GM19099 (cell line): ENCODE data around the gene ZFR.

Experiments used
- POLR2A ChIP-seq: IDR thresholded peaks from 3 replicates; pipeline ENCODE4 v1.6.1; 2011; ENCODE audit warnings: low read depth; ENCODE audit not compliant: insufficient read length; ENCODE audit errors: extremely low read depth

Gene ZFR

DNA sequence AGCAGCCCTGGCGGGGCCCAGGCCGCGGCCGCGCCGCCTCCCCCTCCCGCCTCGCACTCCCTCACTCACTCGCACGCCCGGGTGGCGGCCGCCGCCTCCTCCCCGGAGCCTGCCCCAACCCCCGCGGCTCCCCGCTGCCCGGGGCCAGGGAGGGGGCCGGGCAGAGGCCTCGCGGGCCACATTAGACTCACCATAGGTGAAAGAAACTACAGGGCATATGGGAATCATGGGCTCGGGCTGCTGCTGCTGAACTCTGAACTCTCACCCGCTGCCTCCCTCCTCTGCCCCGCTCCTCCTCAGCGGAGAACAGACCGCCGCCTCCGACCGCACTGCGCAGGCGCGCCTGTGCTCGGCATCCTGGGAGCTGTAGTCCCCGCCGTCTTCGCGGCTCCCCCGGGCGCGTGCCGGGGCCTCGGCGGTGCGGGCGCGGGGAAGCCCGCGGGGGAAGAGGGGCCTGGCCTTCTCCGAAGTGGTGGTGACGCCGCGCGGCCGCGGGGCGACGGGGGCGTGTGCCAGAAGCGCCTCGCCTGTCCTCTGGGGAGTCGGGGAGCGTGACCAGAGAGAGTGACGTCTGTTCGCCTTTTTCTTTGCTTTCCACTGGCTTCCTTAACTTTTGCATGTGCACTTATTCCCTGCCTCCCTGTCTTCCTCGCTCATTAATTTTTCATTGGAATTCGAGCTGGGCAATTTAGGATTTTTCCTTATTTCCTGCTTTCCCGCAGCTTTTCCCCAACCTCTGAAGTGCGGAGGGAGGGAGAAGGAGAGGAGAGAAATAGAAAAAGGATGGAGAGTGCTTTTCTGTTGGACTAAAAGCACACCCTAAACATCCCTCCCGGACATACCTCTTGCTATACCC lies at the start of gene ZFR:
Gene ZFR, minus strand, starts transcription at position 310 of the 856 bp plus-strand sequence. Its CDS starts 82 bp downstream, at position 228.
- TF ChIP-seq POLR2A = peak; percentile 78

DNA sequence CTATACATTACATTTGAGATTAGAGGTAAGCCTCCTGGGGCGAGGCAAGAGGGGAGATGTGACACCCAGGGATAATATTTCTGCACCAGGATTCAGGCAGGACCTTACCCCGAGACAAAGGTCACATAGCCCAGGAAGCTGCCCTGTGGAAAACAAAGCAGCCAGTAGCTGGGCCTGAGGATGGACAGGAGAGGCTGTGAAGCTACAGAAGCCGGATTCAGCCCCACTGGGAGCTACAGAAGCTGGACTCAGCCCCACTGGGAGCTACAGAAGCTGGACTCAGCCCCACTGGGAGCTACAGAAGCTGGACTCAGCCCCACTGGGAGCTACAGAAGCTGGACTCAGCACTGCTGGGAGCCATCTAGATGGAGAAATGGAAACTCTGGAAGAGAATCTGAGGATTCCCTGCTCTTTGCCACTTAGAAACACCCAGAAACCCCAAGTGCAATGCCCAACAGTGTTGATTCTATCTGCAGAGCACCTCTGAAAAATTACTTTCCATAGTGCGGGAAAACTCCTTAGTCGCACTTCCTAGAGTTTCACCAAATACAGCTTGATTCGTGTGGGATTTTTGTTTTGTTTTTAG lies 46.5 kb upstream of the ZFR start:
- TF ChIP-seq POLR2A = no peak

DNA sequence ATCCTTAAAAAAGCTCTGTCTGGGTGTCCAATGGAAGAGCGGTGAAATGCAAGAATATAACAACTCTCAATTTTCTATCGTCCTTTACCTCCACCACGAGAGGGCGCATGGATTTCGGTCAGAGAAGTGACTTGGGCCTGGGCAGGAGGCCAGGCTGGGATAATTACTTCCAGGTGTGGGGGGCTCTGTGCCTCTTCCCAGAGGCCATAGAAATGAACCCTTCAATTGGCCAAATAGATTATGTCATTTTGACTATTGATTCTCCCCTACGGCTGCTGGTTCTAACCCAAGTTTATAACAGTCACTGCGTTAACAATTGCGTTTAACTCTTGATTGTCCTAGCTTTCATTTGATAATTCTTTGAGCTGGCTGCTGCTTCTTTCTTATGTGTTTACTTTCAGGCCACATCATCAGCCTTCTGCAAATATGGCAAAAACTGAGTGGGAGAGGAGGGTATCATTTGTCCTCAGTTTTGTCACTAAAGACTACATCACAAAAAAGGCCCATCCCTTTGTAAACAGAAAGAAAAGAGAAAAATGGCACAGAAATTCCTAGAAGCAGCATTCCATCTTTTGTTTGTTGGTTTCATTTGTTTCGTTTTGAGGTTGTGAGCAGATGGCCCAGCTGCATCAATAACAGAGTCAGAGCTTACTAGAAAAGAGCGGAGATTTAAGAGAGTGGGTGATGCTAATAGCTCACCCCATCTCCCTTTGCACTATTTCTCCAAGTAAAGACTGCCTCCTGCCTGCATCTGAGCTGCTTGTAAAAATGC lies 45.4 kb upstream of the ZFR start:
- TF ChIP-seq POLR2A = no peak

DNA sequence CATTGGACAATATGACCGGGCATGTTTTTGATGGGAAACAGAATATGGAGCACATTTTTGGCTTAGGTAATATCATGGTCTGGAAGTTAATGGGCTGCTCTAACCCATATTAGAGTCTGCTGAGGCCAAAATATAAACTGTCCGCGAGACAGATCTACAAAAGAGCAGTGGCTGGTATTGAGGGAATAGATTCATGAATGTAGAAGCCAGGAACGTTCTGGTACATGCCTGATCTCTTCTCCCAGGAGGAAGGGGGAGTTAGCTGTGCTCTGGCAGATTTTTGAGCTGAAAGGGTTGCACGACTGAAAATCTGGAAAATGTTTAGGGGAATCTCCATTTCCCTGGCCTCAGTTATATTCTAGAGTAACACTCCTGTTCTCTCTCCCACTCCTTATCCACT lies 42.9 kb upstream of the ZFR start:
- TF ChIP-seq POLR2A = no peak

DNA sequence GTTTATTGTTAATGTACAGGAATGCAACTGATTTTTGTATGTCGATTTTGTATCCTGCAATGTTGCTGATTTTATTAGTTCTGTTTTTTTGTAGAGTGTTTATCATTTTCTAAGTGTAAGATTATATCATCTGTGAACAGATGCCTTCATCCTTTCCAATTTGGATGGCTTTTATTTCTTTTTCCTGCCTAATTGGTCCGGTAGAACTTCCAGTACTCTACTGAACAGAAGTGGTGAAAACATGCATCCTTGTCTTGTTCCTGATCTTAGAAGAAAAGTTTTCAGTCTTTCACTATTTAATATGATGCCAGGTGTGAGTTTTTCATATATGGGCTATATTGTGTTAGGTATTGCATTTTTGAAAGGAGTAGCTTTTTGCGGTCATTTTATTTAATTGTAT lies 42.5 kb upstream of the ZFR start:
- TF ChIP-seq POLR2A = no peak

DNA sequence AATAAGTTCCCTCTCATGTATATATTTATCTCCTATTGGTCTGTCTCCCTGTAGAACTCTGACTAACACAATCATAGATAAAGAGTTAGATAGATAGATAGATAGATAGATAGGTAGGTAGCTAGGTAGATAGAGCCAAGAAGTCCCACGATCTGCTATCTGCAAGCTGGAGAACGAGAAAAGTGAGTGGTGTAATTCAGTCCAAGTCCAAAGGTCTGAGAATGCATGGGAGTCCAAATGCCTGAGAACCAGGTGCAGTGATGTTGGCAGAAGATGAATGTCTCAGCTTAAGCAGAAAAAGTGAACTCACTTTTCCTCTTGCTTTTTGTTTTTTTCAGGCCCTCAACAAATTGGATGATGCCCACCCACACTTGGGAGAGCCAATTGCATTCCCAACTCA lies 37.7 kb upstream of the ZFR start:
- TF ChIP-seq POLR2A = no peak

DNA sequence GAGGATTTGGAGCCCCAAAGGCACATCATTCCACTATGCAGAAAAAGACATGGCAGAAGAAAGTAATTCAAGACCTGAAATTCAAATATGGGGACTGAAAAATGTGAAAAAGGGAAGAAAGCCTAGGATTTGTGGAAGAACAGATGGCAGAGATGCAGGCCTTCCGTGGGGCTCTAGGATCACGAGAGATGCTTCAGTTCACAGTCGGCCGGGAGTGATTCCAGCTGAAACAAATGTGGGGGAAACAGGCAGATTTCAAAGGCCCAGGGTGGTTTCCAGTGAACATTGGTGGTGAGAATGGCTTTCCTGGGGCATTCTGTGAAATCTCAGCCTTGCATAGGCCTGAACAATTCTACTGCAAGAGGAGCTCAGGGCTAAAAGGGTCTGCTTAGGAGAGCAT lies 34.6 kb upstream of the ZFR start:
- no peak for TF ChIP-seq POLR2A

DNA sequence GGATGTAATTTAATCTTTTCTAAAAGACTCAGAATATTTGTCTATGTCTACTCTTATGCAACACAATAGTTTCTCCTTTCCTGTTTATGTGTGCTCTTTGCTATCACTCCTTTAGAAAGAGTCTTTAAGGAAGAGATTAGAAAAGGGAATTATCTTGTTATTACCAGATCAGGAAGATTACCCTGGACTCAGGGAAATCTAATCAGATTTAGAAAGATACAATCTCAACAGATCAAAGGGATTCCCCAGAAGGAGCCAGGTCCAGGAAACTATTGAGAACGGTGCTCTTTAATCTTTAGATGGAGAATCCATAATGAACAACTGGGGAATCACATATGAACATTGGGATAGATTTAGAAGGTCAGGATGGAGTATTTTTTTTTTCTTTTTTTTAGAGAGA lies 32.4 kb upstream of the ZFR start:
- no peak for TF ChIP-seq POLR2A

DNA sequence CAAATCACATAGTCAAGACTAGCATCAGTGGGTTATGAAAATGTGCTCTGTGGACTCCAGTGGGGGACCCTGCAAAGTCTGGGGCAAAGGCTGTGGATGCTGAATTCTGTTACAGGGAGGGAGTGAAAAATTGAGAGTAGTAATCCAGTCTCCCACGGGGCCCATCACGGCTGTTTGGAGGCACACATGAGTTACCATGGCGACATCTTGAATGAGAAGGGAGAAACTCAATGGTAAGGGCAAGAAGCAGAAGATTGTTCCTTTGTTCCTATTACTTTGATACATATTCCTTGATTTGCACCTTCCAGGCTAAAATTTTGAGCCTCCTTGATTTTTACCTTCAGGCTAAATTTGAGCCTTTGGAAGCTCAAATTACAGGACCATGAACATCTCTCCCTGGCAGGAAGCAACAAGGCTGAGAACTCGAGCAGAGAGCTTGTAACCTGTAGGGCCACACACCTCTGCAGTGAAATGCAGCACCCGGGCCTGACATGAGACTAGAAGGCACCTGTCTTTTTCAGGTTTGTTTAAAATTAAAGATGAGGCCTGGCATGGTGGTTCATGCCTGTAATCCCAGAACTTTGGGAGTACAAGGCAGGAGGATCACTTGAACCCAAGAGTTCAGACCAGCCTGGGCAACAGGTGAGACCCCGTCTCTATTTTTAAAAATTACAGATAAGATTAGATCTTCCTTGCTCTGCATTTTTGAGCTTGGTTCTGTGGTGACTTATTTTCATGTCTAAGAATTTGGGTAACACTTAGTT lies 31.0 kb upstream of the ZFR start:
- no peak for TF ChIP-seq POLR2A

DNA sequence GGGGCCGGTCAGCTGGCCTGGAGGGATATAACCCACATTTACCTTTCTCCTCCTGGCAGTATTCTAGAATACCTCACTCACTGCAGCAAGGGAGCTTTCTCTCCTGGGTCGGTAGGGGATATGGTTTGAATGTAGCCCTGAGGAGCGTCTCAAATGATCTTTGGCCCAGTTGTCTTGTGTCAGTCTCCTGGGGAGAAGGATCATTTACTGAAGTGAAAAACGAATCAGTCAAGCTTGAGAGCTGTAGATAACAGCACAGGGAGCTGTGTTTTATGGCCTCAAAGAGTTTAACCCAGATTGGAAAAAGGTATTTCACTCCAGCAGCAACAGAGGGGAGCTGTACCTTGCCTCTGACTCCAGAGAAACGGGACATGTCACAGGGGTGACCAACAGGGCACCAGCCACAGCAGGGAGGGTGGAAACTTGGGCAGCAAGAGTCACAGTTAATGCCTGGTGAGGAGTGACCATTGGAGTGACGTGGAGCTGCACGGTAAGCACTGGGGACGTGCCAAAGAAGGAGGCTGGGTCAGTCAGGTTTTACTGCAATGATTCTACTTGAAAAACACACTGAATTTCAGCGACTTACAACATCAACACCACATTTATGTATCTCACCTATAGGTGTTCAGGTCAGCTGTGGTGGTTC lies 29.8 kb upstream of the ZFR start:
- no peak for TF ChIP-seq POLR2A

DNA sequence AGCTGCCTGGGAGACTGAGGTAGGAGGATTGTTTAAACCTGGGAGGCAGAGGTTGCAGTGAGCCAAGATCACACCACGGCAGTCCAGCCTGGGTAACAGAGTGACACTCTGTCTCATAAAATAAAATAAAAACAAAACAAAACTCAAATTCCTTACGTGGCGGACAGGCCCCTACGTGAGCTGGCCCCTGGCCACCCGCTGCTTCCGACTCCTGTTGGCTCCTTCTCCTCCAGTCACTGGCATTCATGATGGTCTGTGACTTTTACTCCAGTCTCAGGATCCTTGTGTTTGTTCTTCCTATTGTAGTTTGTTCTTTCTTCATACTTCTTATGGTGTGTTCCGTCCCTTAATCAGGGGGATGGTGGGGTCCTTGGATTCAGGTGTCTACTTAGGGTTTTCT lies 28.5 kb upstream of the ZFR start:
- no peak for TF ChIP-seq POLR2A

DNA sequence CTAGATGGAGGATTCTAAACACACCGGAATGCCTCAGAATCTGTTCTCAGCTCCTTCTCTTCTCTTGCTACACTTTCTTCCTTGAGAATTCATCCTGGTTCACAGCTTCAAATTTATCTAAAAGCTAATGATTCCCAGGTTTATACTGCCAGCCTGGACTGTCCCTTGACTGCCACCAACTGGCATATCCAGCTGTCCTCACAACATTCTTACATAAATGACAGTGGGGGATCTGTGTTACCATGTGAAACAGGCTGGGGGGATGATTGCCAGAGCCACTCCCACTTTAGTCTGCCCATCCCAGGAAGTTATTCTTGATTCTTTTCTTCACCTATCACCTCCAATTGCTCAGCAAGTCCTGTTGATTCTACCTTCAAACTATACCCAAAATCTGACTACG lies 27.2 kb upstream of the ZFR start:
- TF ChIP-seq POLR2A = no peak

DNA sequence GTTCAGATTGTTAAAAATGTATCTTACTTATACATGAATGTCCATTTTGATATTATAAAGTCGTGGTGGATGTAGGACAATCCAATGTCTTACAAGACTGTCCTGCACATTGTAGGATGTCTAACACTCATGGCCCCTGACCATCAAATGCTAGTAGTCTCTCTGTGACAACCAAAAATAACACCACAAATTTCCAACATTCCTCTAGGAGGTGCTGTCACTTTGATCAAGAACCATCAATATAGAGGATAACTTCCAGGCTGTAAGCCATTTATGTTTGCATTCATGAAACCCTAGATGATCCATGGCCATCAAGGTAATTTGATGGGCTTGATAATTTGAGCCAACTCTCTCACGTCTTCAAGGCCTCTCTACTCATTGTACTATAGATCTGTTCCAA lies 20.5 kb upstream of the ZFR start:
- no peak for TF ChIP-seq POLR2A

DNA sequence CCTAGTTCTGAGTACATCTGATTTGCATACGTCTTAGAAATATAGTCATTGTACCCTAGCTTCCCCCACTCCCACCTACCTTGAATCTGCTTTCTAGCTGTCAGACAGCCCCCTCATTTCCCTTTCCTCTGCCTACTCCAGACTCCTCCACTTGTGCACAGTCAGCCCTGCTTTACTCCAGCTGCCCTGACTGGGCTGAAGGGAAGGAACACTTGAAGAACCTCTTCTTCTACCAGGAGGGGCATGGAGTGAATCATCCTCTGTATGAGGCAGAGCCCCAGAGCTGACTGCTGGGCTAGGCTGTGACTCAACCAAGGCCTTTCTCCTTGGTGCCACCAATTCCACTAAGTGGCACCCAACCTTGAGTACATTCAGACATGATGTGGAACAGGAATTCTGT lies 18.1 kb upstream of the ZFR start:
- no peak for TF ChIP-seq POLR2A
